PC-3 (cell line): ENCODE results near the gene HOPX. TPM values are rescaled to one million over a fixed set of nuclear protein-coding genes. Genes with fewer than 3 reads are reported as not detected.

Experiments used
- ATAC-seq: fragments of 200-7000 bp; cut with Tn5 transposase; 2 replicates; pipeline ENCODE4 v1.9.1; 2020; ENCODE audit warnings: mild to moderate bottlenecking, moderate library complexity
- BruUV-seq: library from RNA; stranded (reverse); fragments of 400-500 nt; replicated peaks from 2 replicates; lab custom pipeline; 2021; lab: Mats Ljungman, UMichigan
- CTCF ChIA-PET: fragments of 300-600 bp; sonication (Branson Sonifier 250); formaldehyde crosslinking; loops from one replicate; lab custom pipeline; 2022; ENCODE audit warnings: antibody characterized with exemption; lab: Charles Lee
- POLR2A ChIA-PET: fragments of 300-600 bp; sonication (Branson Sonifier 250); formaldehyde crosslinking; loops from one replicate; lab custom pipeline; 2022; ENCODE audit warnings: antibody characterized with exemption; ENCODE audit not compliant: unreplicated experiment; lab: Charles Lee
- DNase-seq: peaks from one replicate; pipeline ENCODE4 v3.0.0-alpha.2; 2015
- H2AFZ ChIP-seq: fragments of 300-600 bp; sonication (generic); 2 replicates; pipeline ENCODE4 v1.6.0; 2016; ENCODE audit warnings: antibody characterized with exemption, low read length
- H3F3A ChIP-seq: fragments of 300-600 bp; sonication (generic); one replicate; pipeline ENCODE4 v1.6.0; 2017; ENCODE audit warnings: antibody characterized with exemption, low read length, control low read depth, mild to moderate bottlenecking; ENCODE audit not compliant: unreplicated experiment
- H3K27ac ChIP-seq: fragments of 300-600 bp; sonication (generic); 2 replicates; pipeline ENCODE4 v1.5.1; 2016; ENCODE audit warnings: mild to moderate bottlenecking, low read length
- H3K27me3 ChIP-seq: fragments of 300-600 bp; sonication (generic); 2 replicates; pipeline ENCODE4 v1.6.1; 2016; ENCODE audit warnings: low read length, mixed read lengths
- H3K36me3 ChIP-seq: fragments of 300-600 bp; sonication (generic); 2 replicates; pipeline ENCODE4 v1.6.1; 2016; ENCODE audit warnings: low read depth, mixed run types, low read length, mixed read lengths
- H3K4me1 ChIP-seq: fragments of 300-600 bp; sonication (generic); 2 replicates; pipeline ENCODE4 v1.5.1; 2016; ENCODE audit warnings: low read length; ENCODE audit not compliant: insufficient read depth
- H3K4me2 ChIP-seq: fragments of 300-600 bp; sonication (generic); 2 replicates; pipeline ENCODE4 v1.6.0; 2016; ENCODE audit warnings: low read length
- H3K4me3 ChIP-seq: fragments of 300-600 bp; sonication (generic); 2 replicates; pipeline ENCODE4 v1.5.1; 2016; ENCODE audit warnings: mild to moderate bottlenecking, low read length, mixed read lengths
- H3K79me2 ChIP-seq: fragments of 300-600 bp; sonication (generic); 2 replicates; pipeline ENCODE4 v1.6.1; 2017; ENCODE audit warnings: low read length, mixed read lengths
- H3K9ac ChIP-seq: fragments of 300-600 bp; sonication (generic); 2 replicates; pipeline ENCODE4 v1.6.0; 2016; ENCODE audit warnings: mild to moderate bottlenecking, low read length
- H3K9me2 ChIP-seq: fragments of 300-600 bp; sonication (generic); replicated peaks from 2 replicates; pipeline ENCODE4 v1.6.1; 2016; ENCODE audit warnings: mixed run types, low read length, mixed read lengths
- H3K9me3 ChIP-seq: fragments of 300-600 bp; sonication (generic); 2 replicates; pipeline ENCODE4 v1.6.1; 2016; ENCODE audit warnings: low read length, mixed read lengths
- H4K20me1 ChIP-seq: fragments of 300-600 bp; sonication (generic); 2 replicates; pipeline ENCODE4 v1.6.1; 2016; ENCODE audit warnings: low read length, mixed read lengths
- EZH2 ChIP-seq: fragments of 300-600 bp; sonication (generic); IDR thresholded peaks from one replicate; pipeline ENCODE4 v1.6.1; 2017; ENCODE audit warnings: antibody characterized with exemption, mild to moderate bottlenecking, low read length; ENCODE audit not compliant: unreplicated experiment
- EZH2phosphoT487 ChIP-seq: fragments of 300-600 bp; sonication (generic); IDR thresholded peaks from 2 replicates; pipeline ENCODE4 v1.6.1; 2018; ENCODE audit warnings: mild to moderate bottlenecking, antibody characterized with exemption, low read length, borderline replicate concordance
- intact Hi-C: fragments of 100-400 bp; cut with micrococcal nuclease; formaldehyde crosslinking; loops from 2 replicates; pipeline ENCODE4 v1.9.0; 2023
- total RNA-seq: library from RNA; depleted of rRNA; stranded (reverse); fragments of >200 nt; gene quantifications from 2 replicates; pipeline ENCODE4 v1.2.3, GENCODE V29; 2014
- TF ChIP-seq, protein P1 (sequence below): fragments of 300-600 bp; sonication (generic); conservative IDR thresholded peaks from 2 replicates; pipeline ENCODE4 v1.5.1; 2017; ENCODE audit warnings: antibody characterized with exemption, low read depth, mild to moderate bottlenecking, low read length

HOPX gene
- total RNA-seq, 1 experiment from 2014 or later: 0.87 TPM

DNA sequence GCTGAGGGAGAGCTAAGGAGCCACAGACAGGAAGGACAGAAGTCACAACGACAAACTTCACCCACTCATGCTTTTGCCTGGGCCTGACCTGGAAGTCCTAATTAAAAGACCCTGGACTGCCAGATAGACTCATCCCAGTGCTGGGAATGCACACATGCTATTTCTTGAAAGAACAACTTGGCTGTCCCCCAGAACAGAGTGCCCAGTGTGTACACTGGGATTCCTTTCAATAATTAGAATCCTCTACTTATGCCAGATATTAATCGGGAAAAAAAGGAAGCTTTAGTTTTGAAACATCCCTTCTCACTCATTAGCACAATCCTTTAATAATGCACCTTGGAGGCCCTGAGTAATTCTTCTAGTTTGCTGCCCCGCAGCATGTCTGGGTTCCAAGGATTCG, 3.4 kb downstream of the HOPX start:
- TF ChIP-seq, protein P1, sequence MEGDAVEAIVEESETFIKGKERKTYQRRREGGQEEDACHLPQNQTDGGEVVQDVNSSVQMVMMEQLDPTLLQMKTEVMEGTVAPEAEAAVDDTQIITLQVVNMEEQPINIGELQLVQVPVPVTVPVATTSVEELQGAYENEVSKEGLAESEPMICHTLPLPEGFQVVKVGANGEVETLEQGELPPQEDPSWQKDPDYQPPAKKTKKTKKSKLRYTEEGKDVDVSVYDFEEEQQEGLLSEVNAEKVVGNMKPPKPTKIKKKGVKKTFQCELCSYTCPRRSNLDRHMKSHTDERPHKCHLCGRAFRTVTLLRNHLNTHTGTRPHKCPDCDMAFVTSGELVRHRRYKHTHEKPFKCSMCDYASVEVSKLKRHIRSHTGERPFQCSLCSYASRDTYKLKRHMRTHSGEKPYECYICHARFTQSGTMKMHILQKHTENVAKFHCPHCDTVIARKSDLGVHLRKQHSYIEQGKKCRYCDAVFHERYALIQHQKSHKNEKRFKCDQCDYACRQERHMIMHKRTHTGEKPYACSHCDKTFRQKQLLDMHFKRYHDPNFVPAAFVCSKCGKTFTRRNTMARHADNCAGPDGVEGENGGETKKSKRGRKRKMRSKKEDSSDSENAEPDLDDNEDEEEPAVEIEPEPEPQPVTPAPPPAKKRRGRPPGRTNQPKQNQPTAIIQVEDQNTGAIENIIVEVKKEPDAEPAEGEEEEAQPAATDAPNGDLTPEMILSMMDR: no peak
- TF ChIP-seq EZH2: no peak
- TF ChIP-seq EZH2phosphoT487: no peak
- intact Hi-C loops: no loop called here
- no TSS peak for BruUV-seq
- Histone ChIP-seq H2AFZ (no peak overlapping the region), H3F3A (no peaks in the 10 kb centered on the region), H3K9me3 (no peaks in the 10 kb centered on the region), H3K9me2 (no peaks in the 10 kb centered on the region), H3K79me2 (no peaks in the 10 kb centered on the region), H4K20me1 (no peaks in the 10 kb centered on the region), H3K36me3 (no peaks in the 10 kb centered on the region), H3K4me1 (peaks cover 18% of the 10 kb centered on the region), H3K9ac (no peak overlapping the region), H3K4me2 (no peak overlapping the region), H3K27ac (no peak overlapping the region), H3K4me3 (no peak overlapping the region), H3K27me3 (no peaks in the 10 kb centered on the region)
- no peak for ATAC-seq
- DNase-seq: no peak
- ChIA-PET POLR2A (no interaction called here), CTCF (no interaction called here)

DNA sequence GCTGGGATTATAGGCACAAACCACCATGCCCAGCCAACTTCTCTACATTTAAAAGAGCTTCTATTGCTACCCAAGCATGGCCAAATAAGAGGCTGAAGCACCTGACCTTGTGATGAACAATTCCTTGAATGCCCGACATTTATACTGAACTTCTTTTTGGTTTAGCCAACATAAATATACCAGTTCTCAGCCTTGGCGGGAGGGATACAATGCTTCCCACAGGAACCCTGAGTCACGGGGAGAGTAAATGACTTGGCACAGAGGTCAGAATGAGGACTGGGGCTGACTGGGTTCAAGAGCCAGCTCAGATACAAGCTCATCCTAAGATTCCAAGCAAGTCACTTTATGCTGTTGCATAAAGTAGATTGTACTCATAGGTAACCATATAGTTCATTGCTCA, 6.1 kb downstream of the HOPX start:
- no peaks in the 10 kb centered on the region for H4K20me1 ChIP-seq
- no peak for TF ChIP-seq EZH2
- TF ChIP-seq EZH2phosphoT487: no peak
- TF ChIP-seq, protein P1: no peak
- no TSS peak for BruUV-seq
- H2AFZ ChIP-seq: no peak overlapping the region
- POLR2A ChIA-PET: no interaction called here
- DNase-seq (no peak), ATAC-seq (no peak)
- CTCF ChIA-PET: no interaction called here
- no peaks in the 10 kb centered on the region for H3K27me3 ChIP-seq
- H3K4me3 ChIP-seq: no peak overlapping the region
- H3K4me1 ChIP-seq: no peaks in the 10 kb centered on the region
- H3F3A ChIP-seq: no peaks in the 10 kb centered on the region
- intact Hi-C loops: no loop called here
- H3K9me2 ChIP-seq: no peaks in the 10 kb centered on the region
- H3K9ac ChIP-seq: no peak overlapping the region
- no peak overlapping the region for H3K4me2 ChIP-seq
- H3K79me2 ChIP-seq: no peaks in the 10 kb centered on the region
- no peaks in the 10 kb centered on the region for H3K36me3 ChIP-seq
- H3K27ac ChIP-seq: no peak overlapping the region
- H3K9me3 ChIP-seq: no peaks in the 10 kb centered on the region

DNA sequence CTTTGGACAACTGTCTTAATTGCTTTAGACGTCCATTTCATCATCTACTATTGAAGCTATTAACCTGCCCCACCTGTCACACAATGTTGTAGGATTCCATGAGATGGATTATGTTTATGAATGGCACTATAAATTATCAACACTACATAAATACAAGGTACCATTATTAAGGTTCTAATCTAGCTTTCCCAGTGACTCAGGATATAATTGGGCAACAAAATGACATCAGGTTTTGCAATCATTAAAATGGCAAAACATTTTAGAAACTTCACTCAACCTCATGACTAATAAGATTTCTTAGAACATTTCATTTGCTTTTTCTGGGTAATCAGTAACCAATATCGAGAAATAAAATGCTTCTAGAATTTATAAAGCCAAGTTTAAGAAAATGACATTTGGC, 9.2 kb downstream of the HOPX start:
- no peaks in the 10 kb centered on the region for H3K36me3 ChIP-seq
- DNase-seq (no peak), ATAC-seq (no peak)
- H3K9me2 ChIP-seq: no peaks in the 10 kb centered on the region
- TF ChIP-seq, protein P1: no peak
- TF ChIP-seq EZH2 (no peak), EZH2phosphoT487 (no peak)
- H3K4me2 ChIP-seq: no peak overlapping the region
- no TSS peak for BruUV-seq
- H3K9ac ChIP-seq: no peak overlapping the region
- no peaks in the 10 kb centered on the region for H3K79me2 ChIP-seq
- intact Hi-C loops: no loop called here
- H3K4me3 ChIP-seq: no peak overlapping the region
- no peaks in the 10 kb centered on the region for H4K20me1 ChIP-seq
- no peak overlapping the region for H2AFZ ChIP-seq
- H3K27ac ChIP-seq: no peak overlapping the region
- H3K9me3 ChIP-seq: no peaks in the 10 kb centered on the region
- no peaks in the 10 kb centered on the region for H3F3A ChIP-seq
- CTCF ChIA-PET: interaction anchor here (0.5 kb wide), 1 partner anchor 31 kb away, joined by 3 read pairs; no protein-coding TSS in a partner anchor
- H3K4me1 ChIP-seq: no peaks in the 10 kb centered on the region
- H3K27me3 ChIP-seq: no peaks in the 10 kb centered on the region
- POLR2A ChIA-PET: no interaction called here
